Measurements from ENCODE around the gene MUC22.
"Not testable (repeated sequence)": the region's sequence is repeated elsewhere in the genome, so short reads cannot be mapped to it uniquely, and the experiment has no call there.

MUC22 gene

DNA sequence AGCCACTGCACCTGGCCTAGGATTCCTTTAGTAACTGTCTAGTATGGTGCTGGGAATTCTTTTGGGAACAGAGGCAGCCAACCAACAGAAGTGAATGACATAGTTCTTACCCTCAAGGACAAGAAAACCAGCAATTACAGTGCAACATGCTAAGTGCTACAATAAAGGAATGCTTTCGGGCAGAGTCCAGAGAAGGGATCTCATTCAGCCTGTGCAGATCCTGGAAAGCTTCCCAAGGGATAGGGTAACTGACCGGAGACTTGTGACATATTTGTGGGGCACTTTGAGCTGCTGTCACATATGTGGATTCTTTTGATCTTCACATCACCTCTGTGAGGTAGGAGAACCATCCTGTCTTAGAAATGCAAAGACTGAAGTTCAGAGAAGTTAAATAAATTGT is 55.3 kb downstream of the MUC22 start:
- Histone ChIP-seq H3K4me3 (ENCODE audit: low read depth, low read length) (no peak overlapping the region), H3K4me1 (peaks cover 4% of the 10 kb centered on the region), H3K9me3 (no peaks in the 10 kb centered on the region), H3K36me3 (no peaks in the 10 kb centered on the region), H3K27me3 (peaks cover 20% of the 10 kb centered on the region)
- DNase-seq = no peak
- TF ChIP-seq, protein P1, sequence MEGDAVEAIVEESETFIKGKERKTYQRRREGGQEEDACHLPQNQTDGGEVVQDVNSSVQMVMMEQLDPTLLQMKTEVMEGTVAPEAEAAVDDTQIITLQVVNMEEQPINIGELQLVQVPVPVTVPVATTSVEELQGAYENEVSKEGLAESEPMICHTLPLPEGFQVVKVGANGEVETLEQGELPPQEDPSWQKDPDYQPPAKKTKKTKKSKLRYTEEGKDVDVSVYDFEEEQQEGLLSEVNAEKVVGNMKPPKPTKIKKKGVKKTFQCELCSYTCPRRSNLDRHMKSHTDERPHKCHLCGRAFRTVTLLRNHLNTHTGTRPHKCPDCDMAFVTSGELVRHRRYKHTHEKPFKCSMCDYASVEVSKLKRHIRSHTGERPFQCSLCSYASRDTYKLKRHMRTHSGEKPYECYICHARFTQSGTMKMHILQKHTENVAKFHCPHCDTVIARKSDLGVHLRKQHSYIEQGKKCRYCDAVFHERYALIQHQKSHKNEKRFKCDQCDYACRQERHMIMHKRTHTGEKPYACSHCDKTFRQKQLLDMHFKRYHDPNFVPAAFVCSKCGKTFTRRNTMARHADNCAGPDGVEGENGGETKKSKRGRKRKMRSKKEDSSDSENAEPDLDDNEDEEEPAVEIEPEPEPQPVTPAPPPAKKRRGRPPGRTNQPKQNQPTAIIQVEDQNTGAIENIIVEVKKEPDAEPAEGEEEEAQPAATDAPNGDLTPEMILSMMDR (IDR thresholded peaks at IDR 0.05; ENCODE audit: low read depth, low read length) = no peak

DNA sequence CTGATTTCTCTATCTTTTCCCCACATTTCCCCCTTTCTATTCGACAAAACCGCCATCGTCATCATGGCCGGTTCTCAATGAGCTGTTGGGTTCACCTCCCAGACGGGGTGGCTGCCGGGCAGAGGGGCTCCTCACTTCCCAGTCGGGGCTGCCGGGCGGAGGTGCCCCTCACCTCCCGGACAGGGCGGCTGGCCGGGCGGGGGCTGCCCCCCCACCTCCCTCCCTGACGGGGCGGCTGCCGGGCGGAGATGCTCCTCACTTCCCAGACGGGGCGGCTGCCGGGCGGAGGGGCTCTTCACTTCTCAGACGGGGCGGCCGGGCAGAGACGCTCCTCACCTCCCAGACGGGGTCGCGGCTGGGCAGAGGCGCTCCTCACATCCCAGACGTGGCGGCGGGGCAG is 56.8 kb downstream of the MUC22 start:
- not testable (repeated sequence) for DNase-seq; H3K4me3 ChIP-seq (ENCODE audit: low read depth, low read length); H3K9me3 ChIP-seq; H3K36me3 ChIP-seq; H3K4me1 ChIP-seq
- H3K27me3 ChIP-seq = peaks cover 14% of the 10 kb centered on the region; the same call in 1 of the 2 replicates

DNA sequence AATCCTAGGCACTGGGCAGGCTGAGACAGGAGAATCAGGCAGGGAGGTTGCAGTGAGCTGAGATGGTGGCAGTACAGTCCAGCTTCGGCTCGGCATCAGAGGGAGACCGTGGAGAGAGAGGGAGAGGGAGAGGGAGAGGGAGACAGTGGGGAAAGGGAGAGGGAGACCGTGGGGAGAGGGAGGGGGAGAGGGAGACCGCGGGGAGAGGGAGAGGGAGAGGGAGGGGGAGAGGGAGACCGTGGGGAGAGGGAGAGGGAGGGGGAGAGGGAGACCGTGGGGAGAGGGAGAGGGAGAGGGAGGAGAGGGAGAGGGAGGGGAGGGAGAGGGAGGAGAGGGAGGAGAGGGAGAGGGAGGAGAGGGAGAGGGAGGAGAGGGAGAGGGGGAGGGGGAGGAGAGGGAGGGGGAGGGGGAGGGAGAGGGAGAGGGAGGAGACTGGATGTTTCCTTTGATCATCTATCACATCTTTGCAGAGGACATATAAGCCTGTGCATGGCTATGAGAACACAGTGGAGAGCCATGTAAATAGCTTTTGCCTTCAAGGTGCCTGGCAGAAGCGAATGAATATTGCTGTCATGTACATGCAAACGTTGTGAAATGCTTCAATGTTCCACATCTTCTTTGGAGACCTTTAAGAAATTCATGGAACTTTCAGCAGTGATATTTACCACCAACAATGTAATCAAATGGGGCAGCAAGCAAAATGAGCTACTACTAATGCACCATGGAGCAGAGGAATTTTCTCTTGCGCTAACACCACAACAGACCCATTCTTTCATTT is 57.8 kb downstream of the MUC22 start:
- H3K36me3 ChIP-seq; H3K4me1 ChIP-seq; H3K4me3 ChIP-seq (ENCODE audit: low read depth, low read length); DNase-seq; H3K27me3 ChIP-seq; H3K9me3 ChIP-seq: not testable (repeated sequence)

DNA sequence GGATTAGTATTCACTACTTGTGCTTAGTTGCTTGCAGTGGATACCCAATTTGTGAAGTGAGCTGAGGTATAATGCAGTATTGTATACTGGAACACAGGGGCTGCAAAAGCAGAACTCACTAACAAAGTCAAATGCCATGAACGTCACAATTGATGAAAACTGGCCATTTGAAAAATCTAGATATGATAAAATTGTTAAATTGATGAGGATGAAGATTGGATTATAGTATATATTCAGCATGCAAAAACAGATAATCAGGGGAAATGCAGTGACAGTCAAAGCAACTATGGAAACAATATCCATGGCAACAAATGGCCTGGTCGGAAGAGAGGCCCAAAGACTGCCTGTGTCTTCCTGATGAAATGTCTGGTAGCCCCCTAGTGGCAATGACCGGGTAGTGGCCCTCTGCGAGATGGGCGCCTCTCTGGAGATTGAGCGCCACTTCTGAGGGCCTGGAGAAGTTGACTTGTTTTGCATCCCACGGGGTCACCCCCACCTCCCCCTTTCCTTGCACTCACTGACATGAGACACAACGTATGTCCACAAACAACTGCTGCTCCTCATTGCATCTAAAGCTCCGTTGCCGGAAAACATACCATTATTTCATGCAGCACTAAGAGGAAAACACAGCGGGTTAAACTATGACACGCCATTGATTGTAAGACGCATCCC is 58.5 kb downstream of the MUC22 start:
- Histone ChIP-seq H3K9me3 (no peaks in the 10 kb centered on the region), H3K4me1 (peaks cover 4% of the 10 kb centered on the region), H3K36me3 (no peaks in the 10 kb centered on the region), H3K4me3 (ENCODE audit: low read depth, low read length) (no peak overlapping the region), H3K27me3 (peaks cover 7% of the 10 kb centered on the region; the same call in 1 of the 2 replicates)
- DNase-seq = peak; percentile 82
- TF ChIP-seq, protein P1 (IDR thresholded peaks at IDR 0.05; ENCODE audit: low read depth, low read length) = peak; percentile 94

DNA sequence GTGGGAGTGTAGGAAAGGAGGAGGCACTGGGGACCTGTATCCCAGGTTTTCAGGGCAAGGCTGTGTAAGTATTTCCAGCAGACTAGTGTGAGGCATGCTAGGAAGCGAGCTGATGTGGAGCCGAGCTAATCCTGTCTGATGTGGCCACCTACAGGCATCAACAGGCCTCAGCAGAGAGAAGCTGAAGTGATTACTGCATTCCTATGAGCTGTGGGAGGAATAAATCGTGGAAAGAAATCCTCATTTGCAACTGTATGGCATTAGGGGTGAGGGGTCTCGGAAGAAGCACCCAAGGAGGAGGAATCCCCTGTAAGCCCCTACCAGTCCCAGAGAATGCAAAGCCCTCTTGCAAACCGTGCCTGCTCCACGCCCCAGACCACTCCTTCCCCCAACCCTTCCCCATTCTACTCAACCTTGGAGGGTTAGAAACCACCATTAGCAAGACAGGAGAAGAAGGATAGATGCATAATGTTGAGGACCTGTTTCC is 60.5 kb downstream of the MUC22 start:
- Histone ChIP-seq H3K9me3 (no peaks in the 10 kb centered on the region), H3K4me3 (ENCODE audit: low read depth, low read length) (no peak overlapping the region), H3K27me3 (no peaks in the 10 kb centered on the region), H3K4me1 (peaks cover 4% of the 10 kb centered on the region), H3K36me3 (no peaks in the 10 kb centered on the region)
- TF ChIP-seq, protein P1 (IDR thresholded peaks at IDR 0.05; ENCODE audit: low read depth, low read length) = peak; percentile 46
- DNase-seq = peak; percentile 30

DNA sequence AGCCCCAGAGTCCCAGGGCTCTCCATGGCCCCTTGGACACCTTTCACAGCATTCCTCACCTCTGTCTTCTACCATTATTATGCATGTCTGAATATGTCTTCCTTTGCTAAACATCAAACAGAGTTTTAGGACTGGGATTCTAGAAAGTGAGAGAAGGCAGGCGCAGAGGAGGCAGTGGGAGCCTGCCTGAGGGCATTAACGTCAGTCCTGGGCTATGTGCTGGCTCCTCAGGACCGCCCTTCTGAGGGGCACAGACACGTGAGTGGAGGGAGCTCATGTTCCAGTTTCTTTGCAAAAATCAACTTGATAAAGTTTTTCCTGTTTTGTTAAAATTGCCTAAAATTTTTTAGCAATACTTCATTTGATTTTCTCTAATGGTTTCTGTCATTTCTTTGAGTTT is 64.1 kb downstream of the MUC22 start:
- TF ChIP-seq, protein P1 (IDR thresholded peaks at IDR 0.05; ENCODE audit: low read depth, low read length) = no peak
- Histone ChIP-seq H3K9me3 (no peaks in the 10 kb centered on the region), H3K4me3 (ENCODE audit: low read depth, low read length) (no peak overlapping the region), H3K4me1 (no peaks in the 10 kb centered on the region), H3K36me3 (no peaks in the 10 kb centered on the region), H3K27me3 (no peaks in the 10 kb centered on the region)
- DNase-seq = no peak

DNA sequence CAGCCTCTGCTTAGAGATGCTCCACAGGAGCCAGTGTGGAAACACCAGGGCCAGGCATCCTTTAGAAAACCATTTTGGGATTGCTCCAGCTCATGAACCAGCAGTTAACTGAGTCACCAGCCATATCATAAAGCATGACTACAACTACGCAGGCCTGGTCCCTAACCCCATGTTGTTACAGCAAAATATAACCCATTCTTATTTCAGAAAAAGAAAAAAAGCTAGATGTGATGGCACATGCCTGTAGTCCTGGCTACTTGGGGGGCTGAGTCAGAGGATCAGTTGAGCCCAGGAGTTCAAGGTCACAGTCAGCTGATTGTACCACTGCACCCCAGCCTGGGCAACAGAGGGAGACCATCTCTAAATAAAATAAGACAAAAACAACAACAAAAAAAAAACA is 65.3 kb downstream of the MUC22 start:
- H3K4me1 ChIP-seq = no peaks in the 10 kb centered on the region
- H3K9me3 ChIP-seq = no peaks in the 10 kb centered on the region
- no peaks in the 10 kb centered on the region for H3K27me3 ChIP-seq
- TF ChIP-seq, protein P1 (IDR thresholded peaks at IDR 0.05; ENCODE audit: low read depth, low read length) = no peak
- DNase-seq = no peak
- H3K36me3 ChIP-seq = no peaks in the 10 kb centered on the region
- no peak overlapping the region for H3K4me3 ChIP-seq (ENCODE audit: low read depth, low read length)
